AG08396 (cell line): Measurements from ENCODE around the gene PLPP7.
"Not testable (repeated sequence)": the region's sequence is repeated elsewhere in the genome, so short reads cannot be mapped to it uniquely, and the experiment has no call there.

ENCODE experiments used
- DNase-seq: peaks from one replicate; pipeline ENCODE4 v3.0.0; 2012; ENCODE audit warnings: low spot score, mixed read lengths

The PLPP7 gene

GRCh38 chr9:131266266-131267229 is 23.0 kb upstream of the PLPP7 start:
- no peak for DNase-seq

- DNase-seq: no peak
Measured at GRCh38 chr9:131270171-131271015, 19.1 kb upstream of the PLPP7 start.

GRCh38 chr9:131271016-131271273 is 18.6 kb upstream of the PLPP7 start:
- DNase-seq: not testable (repeated sequence)

- DNase-seq: no peak
Measured at GRCh38 chr9:131271506-131271931, 18.0 kb upstream of the PLPP7 start.

- DNase-seq: no peak
Measured at GRCh38 chr9:131272212-131272611, 17.3 kb upstream of the PLPP7 start.

GRCh38 chr9:131273146-131273855 is 16.2 kb upstream of the PLPP7 start:
- DNase-seq: no peak

GRCh38 chr9:131273856-131274673 is 15.5 kb upstream of the PLPP7 start:
- DNase-seq: no peak

GRCh38 chr9:131274674-131275331 is 14.7 kb upstream of the PLPP7 start:
- DNase-seq: no peak

GRCh38 chr9:131275332-131276093 is 14.0 kb upstream of the PLPP7 start:
- no peak for DNase-seq

- DNase-seq: peak; percentile 42
Measured at GRCh38 chr9:131276094-131276888, 13.2 kb upstream of the PLPP7 start, which contains the start of gene FAM78A. FAM78A (minus strand) TSS chr9:131276510; CDS start chr9:131276179, 331 bp downstream.

GRCh38 chr9:131276891-131277286 is 12.6 kb upstream of the PLPP7 start:
- DNase-seq: no peak

- DNase-seq: no peak
Measured at GRCh38 chr9:131277287-131277909, 12.1 kb upstream of the PLPP7 start.

GRCh38 chr9:131277910-131278701 is 11.4 kb upstream of the PLPP7 start:
- DNase-seq: peak; percentile 97

- no peak for DNase-seq
Measured at GRCh38 chr9:131278702-131279111, 10.8 kb upstream of the PLPP7 start.

- DNase-seq: no peak
Measured at GRCh38 chr9:131279196-131279862, 10.2 kb upstream of the PLPP7 start.

GRCh38 chr9:131279863-131280570 is 9.5 kb upstream of the PLPP7 start:
- DNase-seq: no peak

- no peak for DNase-seq
Measured at GRCh38 chr9:131280660-131281059, 8.9 kb upstream of the PLPP7 start.
